ENCODE data around the gene ARPIN. TPM values are rescaled to one million over a fixed set of nuclear protein-coding genes. Genes with fewer than 3 reads are reported as not detected.
A peak's percentile ranks its signal among the peaks of the same experiment; 100 is the strongest.

The ARPIN gene
- total and polyA plus RNA-seq, 10 of the 15 experiments (the other 5 are each of a cell fraction or from before 2014, with no cell fraction given) = 0.02 to 0.04 TPM; not detected in 8

DNA sequence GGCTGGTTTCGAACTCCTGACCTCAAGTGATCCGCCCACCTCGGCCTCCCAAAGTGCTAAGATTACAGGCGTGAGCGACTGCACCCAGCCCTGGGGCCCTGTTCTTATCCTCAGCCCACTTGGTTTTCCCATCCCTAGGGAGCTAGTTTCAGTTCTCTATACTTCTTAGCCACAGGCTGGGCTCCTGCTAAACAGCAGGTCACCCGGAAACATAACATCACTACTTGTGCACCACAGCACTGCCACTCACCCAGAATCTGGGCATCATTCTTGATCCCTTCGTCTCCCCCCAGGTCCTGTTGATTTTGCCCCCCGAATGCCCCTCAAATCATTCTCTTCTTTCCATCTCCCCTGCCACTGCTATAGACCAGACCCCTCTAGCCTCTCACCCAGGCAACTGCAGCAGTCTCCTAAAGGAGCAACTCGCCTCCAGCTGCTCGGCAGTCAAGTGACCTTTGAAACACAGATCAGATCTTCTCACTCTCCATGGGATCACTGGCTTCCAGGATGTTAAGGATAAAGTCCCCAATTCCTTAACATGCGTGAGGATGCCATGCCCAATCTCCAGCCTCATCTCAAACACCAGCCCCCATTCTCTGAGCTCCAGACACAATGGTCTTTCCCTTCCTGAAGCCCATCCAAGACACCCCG, 13.3 kb downstream of the ARPIN start:
- DNase-seq (ENCODE audit: low read depth, low spot score) (no peak), FAIRE-seq (no peak), ATAC-seq (peak; percentile 11; the same call in 2 of the 3 replicates)
- CTCF ChIA-PET = interaction anchor here (1.1 to 3.6 kb wide), 13 partner anchors 9 to 322 kb away, joined by 3 to 85 read pairs (median 5); no protein-coding TSS in a partner anchor
- BruUV-seq (replicated peaks) = no TSS peak
- Histone ChIP-seq H3K4me2 (ENCODE audit: control insufficient read depth, insufficient read depth) (no peak overlapping the region), H2AFZ (ENCODE audit: control insufficient read depth, low read depth, low read length) (no peak overlapping the region), H3K4me1 (ENCODE audit: control insufficient read depth, insufficient read depth, low read length) (peaks cover 11% of the 10 kb centered on the region), H3K4me3 (no peak overlapping the region), H3K27ac (ENCODE audit: control insufficient read depth, insufficient read depth) (no peak overlapping the region), H3K9me3 (replicated peaks; ENCODE audit: control insufficient read depth, insufficient read depth, low read length) (no peaks in the 10 kb centered on the region), H3K9ac (ENCODE audit: control insufficient read depth, insufficient read depth, low read length) (no peak overlapping the region), H3K36me3 (ENCODE audit: control insufficient read depth in 2 of 2, insufficient read depth in 2 of 2, low read length in 1 of 2) (no peaks in the 10 kb centered on the region), H4K20me1 (ENCODE audit: control insufficient read depth, insufficient read depth) (no peaks in the 10 kb centered on the region), H3K79me2 (ENCODE audit: control insufficient read depth, insufficient read depth, low read length) (no peaks in the 10 kb centered on the region), H3K27me3 (replicated peaks in 1 of 2; ENCODE audit: control insufficient read depth in 2 of 2, insufficient read depth in 2 of 2, low read length in 1 of 2) (no peaks in the 10 kb centered on the region)
- 44% methylated on average over 12 of the region's 12 CpGs for whole genome bisulfite sequencing (ENCODE audit: insufficient coverage, insufficient replicate concordance, low lambda C conversion rate, missing lambda C conversion rate)
- intact Hi-C loops (cut with micrococcal nuclease; ENCODE audit: unreplicated experiment) = loop anchor here (2.0 kb wide), 1 partner anchor 71 kb away; no protein-coding TSS in a partner anchor
- SMC1A ChIA-PET (ENCODE audit: uncharacterized antibody, unreplicated experiment) = interaction anchor here (0.6 to 3.1 kb wide), 4 partner anchors 11 to 172 kb away, joined by 3 to 32 read pairs (median 5); no protein-coding TSS in a partner anchor
- POLR2A ChIA-PET = no interaction called here
- RAD21 ChIA-PET (ENCODE audit: unreplicated experiment) = interaction anchor here (1.2 to 3.4 kb wide), 4 partner anchors 132 to 187 kb away, joined by 3 to 41 read pairs (median 12); no protein-coding TSS in a partner anchor
- in situ Hi-C loops (cut with MboI) = loop anchor here (5.0 kb wide), 1 partner anchor 173 kb away; no protein-coding TSS in a partner anchor
- TF ChIP-seq CHD4 (IDR thresholded peaks at IDR 0.05) = no peak
- TF ChIP-seq, protein P1, sequence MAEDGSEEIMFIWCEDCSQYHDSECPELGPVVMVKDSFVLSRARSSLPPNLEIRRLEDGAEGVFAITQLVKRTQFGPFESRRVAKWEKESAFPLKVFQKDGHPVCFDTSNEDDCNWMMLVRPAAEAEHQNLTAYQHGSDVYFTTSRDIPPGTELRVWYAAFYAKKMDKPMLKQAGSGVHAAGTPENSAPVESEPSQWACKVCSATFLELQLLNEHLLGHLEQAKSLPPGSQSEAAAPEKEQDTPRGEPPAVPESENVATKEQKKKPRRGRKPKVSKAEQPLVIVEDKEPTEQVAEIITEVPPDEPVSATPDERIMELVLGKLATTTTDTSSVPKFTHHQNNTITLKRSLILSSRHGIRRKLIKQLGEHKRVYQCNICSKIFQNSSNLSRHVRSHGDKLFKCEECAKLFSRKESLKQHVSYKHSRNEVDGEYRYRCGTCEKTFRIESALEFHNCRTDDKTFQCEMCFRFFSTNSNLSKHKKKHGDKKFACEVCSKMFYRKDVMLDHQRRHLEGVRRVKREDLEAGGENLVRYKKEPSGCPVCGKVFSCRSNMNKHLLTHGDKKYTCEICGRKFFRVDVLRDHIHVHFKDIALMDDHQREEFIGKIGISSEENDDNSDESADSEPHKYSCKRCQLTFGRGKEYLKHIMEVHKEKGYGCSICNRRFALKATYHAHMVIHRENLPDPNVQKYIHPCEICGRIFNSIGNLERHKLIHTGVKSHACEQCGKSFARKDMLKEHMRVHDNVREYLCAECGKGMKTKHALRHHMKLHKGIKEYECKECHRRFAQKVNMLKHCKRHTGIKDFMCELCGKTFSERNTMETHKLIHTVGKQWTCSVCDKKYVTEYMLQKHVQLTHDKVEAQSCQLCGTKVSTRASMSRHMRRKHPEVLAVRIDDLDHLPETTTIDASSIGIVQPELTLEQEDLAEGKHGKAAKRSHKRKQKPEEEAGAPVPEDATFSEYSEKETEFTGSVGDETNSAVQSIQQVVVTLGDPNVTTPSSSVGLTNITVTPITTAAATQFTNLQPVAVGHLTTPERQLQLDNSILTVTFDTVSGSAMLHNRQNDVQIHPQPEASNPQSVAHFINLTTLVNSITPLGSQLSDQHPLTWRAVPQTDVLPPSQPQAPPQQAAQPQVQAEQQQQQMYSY (CRISPR knock-in tag; IDR thresholded peaks at IDR 0.05) = no peak
- TF ChIP-seq JUND (IDR thresholded peaks at IDR 0.05; ENCODE audit: low read depth, low read length) = no peak
- TF ChIP-seq MTA3 (IDR thresholded peaks at IDR 0.05; ENCODE audit: borderline replicate concordance, low read length) = no peak
- peak; percentile 82 for TF ChIP-seq EED (IDR thresholded peaks at IDR 0.05; ENCODE audit: low read depth)
- TF ChIP-seq, protein P2, sequence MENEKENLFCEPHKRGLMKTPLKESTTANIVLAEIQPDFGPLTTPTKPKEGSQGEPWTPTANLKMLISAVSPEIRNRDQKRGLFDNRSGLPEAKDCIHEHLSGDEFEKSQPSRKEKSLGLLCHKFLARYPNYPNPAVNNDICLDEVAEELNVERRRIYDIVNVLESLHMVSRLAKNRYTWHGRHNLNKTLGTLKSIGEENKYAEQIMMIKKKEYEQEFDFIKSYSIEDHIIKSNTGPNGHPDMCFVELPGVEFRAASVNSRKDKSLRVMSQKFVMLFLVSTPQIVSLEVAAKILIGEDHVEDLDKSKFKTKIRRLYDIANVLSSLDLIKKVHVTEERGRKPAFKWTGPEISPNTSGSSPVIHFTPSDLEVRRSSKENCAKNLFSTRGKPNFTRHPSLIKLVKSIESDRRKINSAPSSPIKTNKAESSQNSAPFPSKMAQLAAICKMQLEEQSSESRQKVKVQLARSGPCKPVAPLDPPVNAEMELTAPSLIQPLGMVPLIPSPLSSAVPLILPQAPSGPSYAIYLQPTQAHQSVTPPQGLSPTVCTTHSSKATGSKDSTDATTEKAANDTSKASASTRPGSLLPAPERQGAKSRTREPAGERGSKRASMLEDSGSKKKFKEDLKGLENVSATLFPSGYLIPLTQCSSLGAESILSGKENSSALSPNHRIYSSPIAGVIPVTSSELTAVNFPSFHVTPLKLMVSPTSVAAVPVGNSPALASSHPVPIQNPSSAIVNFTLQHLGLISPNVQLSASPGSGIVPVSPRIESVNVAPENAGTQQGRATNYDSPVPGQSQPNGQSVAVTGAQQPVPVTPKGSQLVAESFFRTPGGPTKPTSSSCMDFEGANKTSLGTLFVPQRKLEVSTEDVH (IDR thresholded peaks at IDR 0.05; ENCODE audit: low read depth, partially characterized antibody) = no peak
- TF ChIP-seq ZNF622 (IDR thresholded peaks at IDR 0.05) = no peak
- TF ChIP-seq IKZF2 (IDR thresholded peaks at IDR 0.05) = peak in 1 of 2 experiments; percentile 43; a peak in 1 of 4 replicates
- TF ChIP-seq CBFB (IDR thresholded peaks at IDR 0.05; ENCODE audit: low read depth) = no peak
- no peak for TF ChIP-seq HDAC6 (IDR thresholded peaks at IDR 0.05; ENCODE audit: unreplicated experiment)
- no peak for TF ChIP-seq NFYB (IDR thresholded peaks at IDR 0.05; ENCODE audit: insufficient read depth, low read depth, low read length)
- no peak for TF ChIP-seq BRCA1 (IDR thresholded peaks at IDR 0.05; ENCODE audit: low read depth, low read length)
- peak; percentile 24; the same call in 1 of the 2 replicates for TF ChIP-seq SPI1 (IDR thresholded peaks at IDR 0.05; ENCODE audit: borderline replicate concordance, insufficient read depth, low read depth, low read length)
- TF ChIP-seq SRF (IDR thresholded peaks at IDR 0.05; ENCODE audit: low read depth in 2 of 2, low read length in 2 of 2) = no peak
